ENCODE measurements around the gene ZGPAT.

The ZGPAT gene

GRCh38 chr20:63679799-63680305 is 28.0 kb upstream of the ZGPAT start:
- DNase-seq = no peak

- no peak for DNase-seq
Observed at GRCh38 chr20:63680427-63680826, 27.4 kb upstream of the ZGPAT start.

- DNase-seq = no peak
Observed at GRCh38 chr20:63680857-63681608, 26.8 kb upstream of the ZGPAT start.

- no peak for DNase-seq
Observed at GRCh38 chr20:63681609-63682142, 26.2 kb upstream of the ZGPAT start.

- no peak for DNase-seq
Observed at GRCh38 chr20:63682384-63683139, 25.3 kb upstream of the ZGPAT start.

- no peak for DNase-seq
Observed at GRCh38 chr20:63685269-63686026, 22.4 kb upstream of the ZGPAT start.

GRCh38 chr20:63686094-63686491 is 21.7 kb upstream of the ZGPAT start:
- no peak for DNase-seq

- peak; percentile 48 for DNase-seq
Observed at GRCh38 chr20:63686492-63687321, 21.1 kb upstream of the ZGPAT start.

GRCh38 chr20:63687419-63688178 is 20.2 kb upstream of the ZGPAT start:
- DNase-seq = no peak

GRCh38 chr20:63688228-63689045 is 19.4 kb upstream of the ZGPAT start:
- DNase-seq = no peak

GRCh38 chr20:63689046-63690002 is 18.5 kb upstream of the ZGPAT start:
- no peak for DNase-seq

GRCh38 chr20:63690003-63690897 is 17.6 kb upstream of the ZGPAT start:
- no peak for DNase-seq

- no peak for DNase-seq
Observed at GRCh38 chr20:63690898-63691710, 16.7 kb upstream of the ZGPAT start.

- no peak for DNase-seq
Observed at GRCh38 chr20:63691711-63692435, 16.0 kb upstream of the ZGPAT start.

GRCh38 chr20:63692436-63693082 is 15.3 kb upstream of the ZGPAT start:
- DNase-seq = no peak
